Measurements from ENCODE around the gene APP.

The APP gene

GRCh38 chr21:26106562-26106961 lies 64.0 kb downstream of the APP start:
- TF ChIP-seq EZH2 (IDR thresholded peaks at IDR 0.05; ENCODE audit: borderline replicate concordance, low read depth, low read length, severe bottlenecking) = no peak
- Histone ChIP-seq H3K4me1 (ENCODE audit: insufficient read depth, low read length) (no peaks in the 10 kb centered on the region), H3K4me3 (ENCODE audit: low read depth in 1 of 2, low read length in 2 of 2) (no peak overlapping the region), H4K20me1 (ENCODE audit: insufficient read depth, low read length) (no peaks in the 10 kb centered on the region), H2AFZ (ENCODE audit: low read depth, low read length) (no peak overlapping the region), H3K4me2 (ENCODE audit: insufficient read depth, low read length) (no peak overlapping the region), H3K27me3 (ENCODE audit: insufficient read depth, low read length, poor library complexity) (no peaks in the 10 kb centered on the region), H3K36me3 (ENCODE audit: insufficient read depth, low read length) (no peaks in the 10 kb centered on the region), H3K9ac (ENCODE audit: low read depth, low read length) (no peak overlapping the region), H3K9me3 (ENCODE audit: insufficient read depth, low read length, severe bottlenecking) (no peaks in the 10 kb centered on the region), H3K27ac (ENCODE audit: low read length) (no peak overlapping the region), H3K79me2 (ENCODE audit: insufficient read depth, low read length) (no peaks in the 10 kb centered on the region)
- ATAC-seq (ENCODE audit: insufficient read depth, low read depth) = no peak
- DNase-seq = no peak

DNA sequence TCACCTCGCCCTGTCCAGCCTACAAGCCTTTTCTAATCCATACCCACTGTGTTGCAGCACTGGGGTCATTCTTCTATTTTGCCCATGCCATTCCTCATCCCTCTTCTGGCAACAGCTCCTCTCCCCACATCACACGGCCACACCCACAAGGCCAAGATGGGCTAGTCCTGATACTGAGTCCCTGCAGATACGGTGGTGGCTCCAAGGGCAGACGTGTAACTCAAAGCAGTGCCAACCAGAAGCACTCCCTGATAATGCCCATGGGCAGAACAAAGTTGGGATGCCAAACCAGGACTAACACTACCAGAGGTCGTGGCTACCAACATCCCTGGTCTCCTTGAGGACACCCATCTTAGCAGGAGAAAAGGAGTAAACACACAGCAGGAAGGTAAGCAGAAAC lies 64.8 kb downstream of the APP start:
- H3K9ac ChIP-seq (ENCODE audit: low read depth, low read length) = no peak overlapping the region
- H3K79me2 ChIP-seq (ENCODE audit: insufficient read depth, low read length) = no peaks in the 10 kb centered on the region
- no peaks in the 10 kb centered on the region for H3K36me3 ChIP-seq (ENCODE audit: insufficient read depth, low read length)
- no peaks in the 10 kb centered on the region for H3K9me3 ChIP-seq (ENCODE audit: insufficient read depth, low read length, severe bottlenecking)
- no peak for ATAC-seq (ENCODE audit: insufficient read depth, low read depth)
- no peaks in the 10 kb centered on the region for H3K4me1 ChIP-seq (ENCODE audit: insufficient read depth, low read length)
- H2AFZ ChIP-seq (ENCODE audit: low read depth, low read length) = no peak overlapping the region
- no peak overlapping the region for H3K4me2 ChIP-seq (ENCODE audit: insufficient read depth, low read length)
- no peak overlapping the region for H3K4me3 ChIP-seq (ENCODE audit: low read depth in 1 of 2, low read length in 2 of 2)
- H3K27me3 ChIP-seq (ENCODE audit: insufficient read depth, low read length, poor library complexity) = no peaks in the 10 kb centered on the region
- DNase-seq = no peak
- H3K27ac ChIP-seq (ENCODE audit: low read length) = no peak overlapping the region
- no peak for TF ChIP-seq CTCF (IDR thresholded peaks at IDR 0.05; ENCODE audit: borderline replicate concordance, extremely low read depth, low read length, poor library complexity, severe bottlenecking)
- TF ChIP-seq EZH2 (IDR thresholded peaks at IDR 0.05; ENCODE audit: borderline replicate concordance, low read depth, low read length, severe bottlenecking) = no peak
- H4K20me1 ChIP-seq (ENCODE audit: insufficient read depth, low read length) = no peaks in the 10 kb centered on the region

DNA sequence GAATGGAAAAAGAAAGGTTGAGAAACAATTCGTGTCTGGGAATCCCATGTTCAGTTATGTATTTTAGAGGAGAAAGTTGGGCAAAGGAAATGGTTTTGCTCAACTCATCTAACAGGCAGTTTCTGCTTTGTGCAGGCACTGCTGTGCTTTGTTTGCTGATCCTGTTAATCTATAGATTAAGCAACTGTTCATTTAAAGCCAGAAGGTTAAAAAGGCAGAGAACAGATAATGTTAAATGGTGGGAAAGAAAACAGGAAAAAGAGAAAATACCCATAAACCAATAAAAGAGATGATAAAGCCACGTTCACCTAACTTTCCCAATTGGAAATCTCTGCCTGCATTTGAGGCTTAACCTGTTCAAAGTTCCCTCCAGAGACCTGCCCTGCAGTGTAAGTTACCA lies 70.0 kb downstream of the APP start:
- Histone ChIP-seq H3K79me2 (ENCODE audit: insufficient read depth, low read length) (no peaks in the 10 kb centered on the region), H2AFZ (ENCODE audit: low read depth, low read length) (no peak overlapping the region), H3K27ac (ENCODE audit: low read length) (no peak overlapping the region), H3K4me2 (ENCODE audit: insufficient read depth, low read length) (no peak overlapping the region), H3K4me3 (ENCODE audit: low read depth in 1 of 2, low read length in 2 of 2) (no peak overlapping the region), H3K4me1 (ENCODE audit: insufficient read depth, low read length) (no peaks in the 10 kb centered on the region), H3K9ac (ENCODE audit: low read depth, low read length) (no peak overlapping the region), H3K9me3 (ENCODE audit: insufficient read depth, low read length, severe bottlenecking) (no peaks in the 10 kb centered on the region), H3K36me3 (ENCODE audit: insufficient read depth, low read length) (no peaks in the 10 kb centered on the region), H3K27me3 (ENCODE audit: insufficient read depth, low read length, poor library complexity) (no peaks in the 10 kb centered on the region), H4K20me1 (ENCODE audit: insufficient read depth, low read length) (no peaks in the 10 kb centered on the region)
- TF ChIP-seq EZH2 (IDR thresholded peaks at IDR 0.05; ENCODE audit: borderline replicate concordance, low read depth, low read length, severe bottlenecking) (no peak), CTCF (IDR thresholded peaks at IDR 0.05; ENCODE audit: borderline replicate concordance, extremely low read depth, low read length, poor library complexity, severe bottlenecking) (no peak)
- DNase-seq = no peak
- ATAC-seq (ENCODE audit: insufficient read depth, low read depth) = no peak

DNA sequence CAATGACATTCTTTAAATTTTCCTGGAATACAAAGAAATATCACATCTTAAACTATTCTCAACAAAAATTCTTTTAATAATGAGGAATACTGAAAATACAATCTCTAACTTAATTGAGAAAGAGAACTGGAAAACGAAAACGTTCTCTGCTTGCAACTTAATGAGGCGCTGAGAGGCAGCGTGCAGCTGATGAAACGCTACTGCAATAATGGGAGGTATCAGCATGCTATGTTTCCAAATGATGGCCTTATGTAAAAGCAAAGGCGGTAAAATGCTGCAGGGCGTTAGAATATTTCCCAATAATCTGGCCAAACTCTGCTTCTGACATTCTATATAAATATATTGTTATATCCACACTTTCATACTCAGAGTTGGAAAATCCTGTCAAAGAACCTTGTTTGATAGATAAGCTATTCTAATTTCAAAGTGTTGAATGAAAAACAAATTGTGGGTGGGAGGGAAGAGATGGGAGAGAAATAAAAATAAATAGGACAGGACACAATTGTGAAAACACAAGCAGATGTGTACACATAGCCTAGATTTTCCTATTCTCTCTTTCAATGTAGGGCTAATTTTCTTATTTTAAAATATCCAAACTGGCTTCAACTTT lies 70.9 kb downstream of the APP start:
- ATAC-seq (ENCODE audit: insufficient read depth, low read depth) (no peak), DNase-seq (no peak)
- H3K4me2 ChIP-seq (ENCODE audit: insufficient read depth, low read length) = no peak overlapping the region
- no peaks in the 10 kb centered on the region for H3K79me2 ChIP-seq (ENCODE audit: insufficient read depth, low read length)
- no peak overlapping the region for H3K9ac ChIP-seq (ENCODE audit: low read depth, low read length)
- H3K27ac ChIP-seq (ENCODE audit: low read length) = no peak overlapping the region
- no peak overlapping the region for H2AFZ ChIP-seq (ENCODE audit: low read depth, low read length)
- H3K9me3 ChIP-seq (ENCODE audit: insufficient read depth, low read length, severe bottlenecking) = no peaks in the 10 kb centered on the region
- no peaks in the 10 kb centered on the region for H4K20me1 ChIP-seq (ENCODE audit: insufficient read depth, low read length)
- TF ChIP-seq EZH2 (IDR thresholded peaks at IDR 0.05; ENCODE audit: borderline replicate concordance, low read depth, low read length, severe bottlenecking) (no peak), CTCF (IDR thresholded peaks at IDR 0.05; ENCODE audit: borderline replicate concordance, extremely low read depth, low read length, poor library complexity, severe bottlenecking) (no peak)
- no peaks in the 10 kb centered on the region for H3K36me3 ChIP-seq (ENCODE audit: insufficient read depth, low read length)
- no peak overlapping the region for H3K4me3 ChIP-seq (ENCODE audit: low read depth in 1 of 2, low read length in 2 of 2)
- no peaks in the 10 kb centered on the region for H3K27me3 ChIP-seq (ENCODE audit: insufficient read depth, low read length, poor library complexity)
- no peaks in the 10 kb centered on the region for H3K4me1 ChIP-seq (ENCODE audit: insufficient read depth, low read length)
